ENCODE results near the gene REXO5.

DNA sequence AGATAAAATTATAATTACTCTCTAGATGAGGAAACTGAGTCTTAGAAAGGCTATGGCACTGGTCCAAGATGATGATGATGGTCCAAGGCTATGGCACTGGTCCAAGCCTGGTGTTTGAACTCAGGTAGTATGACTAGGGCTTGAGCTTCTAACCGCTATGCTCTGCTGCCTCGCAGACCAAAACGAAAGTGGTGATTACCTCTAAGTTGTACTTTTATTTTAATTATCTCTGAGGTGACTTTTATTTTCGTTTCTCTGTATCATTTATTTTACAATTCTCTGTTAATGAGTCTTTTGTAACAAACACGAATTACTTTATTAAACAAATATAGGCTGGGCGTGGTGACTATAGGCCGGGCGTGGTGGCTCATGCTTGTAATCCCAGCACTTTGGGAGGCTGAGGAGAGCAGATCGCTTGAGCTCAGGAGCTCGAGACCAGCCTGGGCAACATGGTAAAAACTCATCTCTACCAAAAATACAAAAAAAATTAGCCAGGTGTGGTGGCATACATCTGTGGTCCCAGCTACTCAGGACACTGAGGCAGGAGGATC lies 5.6 kb downstream of the REXO5 start:
- TF ChIP-seq EZH2 (conservative IDR thresholded peaks at IDR 0.05; ENCODE audit: low read depth, low read length) (no peak), KDM5B (CRISPR knock-in tag; IDR thresholded peaks at IDR 0.05; ENCODE audit: borderline replicate concordance) (no peak), JUND (CRISPR knock-in tag; IDR thresholded peaks at IDR 0.05) (no peak), JUNB (CRISPR knock-in tag; IDR thresholded peaks at IDR 0.05; ENCODE audit: borderline replicate concordance) (no peak), ZNF790 (CRISPR knock-in tag; IDR thresholded peaks at IDR 0.05; ENCODE audit: borderline replicate concordance) (no peak), HNF4G (IDR thresholded peaks at IDR 0.05; ENCODE audit: borderline replicate concordance, low read depth, low read length) (no peak), HNF4G (CRISPR knock-in tag; IDR thresholded peaks at IDR 0.05; ENCODE audit: borderline replicate concordance, low read depth) (no peak), PTBP1 (IDR thresholded peaks at IDR 0.05; ENCODE audit: low read depth, low read length, poor library complexity, severe bottlenecking) (no peak), STAT6 (CRISPR knock-in tag; IDR thresholded peaks at IDR 0.05; ENCODE audit: borderline replicate concordance) (no peak), SRY (CRISPR knock-in tag; IDR thresholded peaks at IDR 0.05) (no peak), SNAPC2 (CRISPR knock-in tag; IDR thresholded peaks at IDR 0.05) (no peak), CTCF (CRISPR knock-in tag; IDR thresholded peaks at IDR 0.05) (no peak)
- TF ChIP-seq, protein P1, sequence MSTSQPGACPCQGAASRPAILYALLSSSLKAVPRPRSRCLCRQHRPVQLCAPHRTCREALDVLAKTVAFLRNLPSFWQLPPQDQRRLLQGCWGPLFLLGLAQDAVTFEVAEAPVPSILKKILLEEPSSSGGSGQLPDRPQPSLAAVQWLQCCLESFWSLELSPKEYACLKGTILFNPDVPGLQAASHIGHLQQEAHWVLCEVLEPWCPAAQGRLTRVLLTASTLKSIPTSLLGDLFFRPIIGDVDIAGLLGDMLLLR (CRISPR knock-in tag; IDR thresholded peaks at IDR 0.05) = no peak

All from HepG2 (cell line).